Measurements from ENCODE around the gene GRWD1.

- TF ChIP-seq CTCF (IDR thresholded peaks at IDR 0.05) (no peak), POLR2A (IDR thresholded peaks at IDR 0.05) (no peak)
Measured at GRCh38 chr19:48500830-48501493, 55.2 kb downstream of the GRWD1 start.
